ENCODE measurements around the gene CREB5. TPM values are rescaled to one million over a fixed set of nuclear protein-coding genes. Genes with fewer than 3 reads are reported as not detected.

Gene CREB5
- total and polyA plus RNA-seq, 8 donors, result 2.5 to 11.5 (median 3.6) TPM

DNA sequence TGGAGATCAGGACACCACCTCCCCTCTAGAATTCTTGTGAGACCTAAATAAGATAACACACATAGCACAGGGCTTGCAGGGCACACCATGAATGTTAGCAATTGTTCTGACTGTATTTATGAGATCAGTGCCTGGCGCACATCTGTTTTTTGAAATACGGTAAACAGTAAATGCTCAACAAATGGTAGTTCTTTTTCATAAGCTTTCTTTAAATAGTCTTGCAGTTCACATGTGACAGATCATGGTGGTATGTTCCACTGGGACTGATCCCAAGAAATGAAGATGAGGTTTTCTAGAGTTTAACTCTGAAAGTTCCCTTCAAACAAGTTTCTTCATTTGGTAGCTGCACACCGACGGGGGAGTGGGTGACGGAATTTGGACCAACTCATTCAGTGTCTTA is 34.8 kb downstream of the CREB5 start:
- ATAC-seq (no peak), FAIRE-seq (no peak), DNase-seq (no peak)
- H3K4me1 ChIP-seq, result no peaks in the 10 kb centered on the region
- intact Hi-C loops (cut with DNase I), result no loop called here
- H3K27me3 ChIP-seq, result no peaks in the 10 kb centered on the region
- H3K36me3 ChIP-seq, result no peaks in the 10 kb centered on the region
- TF ChIP-seq, protein P1, sequence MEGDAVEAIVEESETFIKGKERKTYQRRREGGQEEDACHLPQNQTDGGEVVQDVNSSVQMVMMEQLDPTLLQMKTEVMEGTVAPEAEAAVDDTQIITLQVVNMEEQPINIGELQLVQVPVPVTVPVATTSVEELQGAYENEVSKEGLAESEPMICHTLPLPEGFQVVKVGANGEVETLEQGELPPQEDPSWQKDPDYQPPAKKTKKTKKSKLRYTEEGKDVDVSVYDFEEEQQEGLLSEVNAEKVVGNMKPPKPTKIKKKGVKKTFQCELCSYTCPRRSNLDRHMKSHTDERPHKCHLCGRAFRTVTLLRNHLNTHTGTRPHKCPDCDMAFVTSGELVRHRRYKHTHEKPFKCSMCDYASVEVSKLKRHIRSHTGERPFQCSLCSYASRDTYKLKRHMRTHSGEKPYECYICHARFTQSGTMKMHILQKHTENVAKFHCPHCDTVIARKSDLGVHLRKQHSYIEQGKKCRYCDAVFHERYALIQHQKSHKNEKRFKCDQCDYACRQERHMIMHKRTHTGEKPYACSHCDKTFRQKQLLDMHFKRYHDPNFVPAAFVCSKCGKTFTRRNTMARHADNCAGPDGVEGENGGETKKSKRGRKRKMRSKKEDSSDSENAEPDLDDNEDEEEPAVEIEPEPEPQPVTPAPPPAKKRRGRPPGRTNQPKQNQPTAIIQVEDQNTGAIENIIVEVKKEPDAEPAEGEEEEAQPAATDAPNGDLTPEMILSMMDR (IDR thresholded peaks at IDR 0.05), result no peak
- 94 to 96% methylated on average over 5 of the region's 5 CpGs for WGBS, 2 donors
- H3K4me3 ChIP-seq, result no peak overlapping the region
- no peak overlapping the region for H3K27ac ChIP-seq
- no peaks in the 10 kb centered on the region for H3K9me3 ChIP-seq

DNA sequence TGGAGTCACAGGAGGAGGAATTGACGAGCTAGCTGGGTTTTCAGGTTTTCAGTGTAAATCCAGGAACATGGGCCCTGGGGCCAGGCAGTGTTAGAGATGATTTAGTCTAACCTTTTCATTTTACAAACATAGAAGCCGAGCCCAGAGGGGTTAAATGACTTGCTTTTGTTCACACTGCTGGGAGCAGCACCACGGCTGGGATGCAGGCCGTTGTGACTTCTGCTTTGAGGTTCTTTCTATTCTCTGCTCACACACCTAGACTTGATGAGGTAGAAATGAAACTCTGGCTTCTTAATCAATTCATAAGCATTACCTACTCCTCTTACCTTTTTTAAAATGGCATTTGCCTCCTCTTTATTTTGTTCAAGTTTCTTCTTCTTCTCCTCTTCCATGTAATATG is 36.4 kb downstream of the CREB5 start:
- Histone ChIP-seq H3K36me3 (no peaks in the 10 kb centered on the region), H3K4me1 (no peaks in the 10 kb centered on the region), H3K27me3 (no peaks in the 10 kb centered on the region), H3K4me3 (no peak overlapping the region), H3K9me3 (no peaks in the 10 kb centered on the region), H3K27ac (no peak overlapping the region)
- ATAC-seq (no peak), FAIRE-seq (no peak), DNase-seq (no peak)
- intact Hi-C loops (cut with DNase I), result no loop called here
- TF ChIP-seq, protein P1 (IDR thresholded peaks at IDR 0.05), result no peak
- WGBS, 2 donors, result 67 to 74% methylated on average over 4 of the region's 4 CpGs

DNA sequence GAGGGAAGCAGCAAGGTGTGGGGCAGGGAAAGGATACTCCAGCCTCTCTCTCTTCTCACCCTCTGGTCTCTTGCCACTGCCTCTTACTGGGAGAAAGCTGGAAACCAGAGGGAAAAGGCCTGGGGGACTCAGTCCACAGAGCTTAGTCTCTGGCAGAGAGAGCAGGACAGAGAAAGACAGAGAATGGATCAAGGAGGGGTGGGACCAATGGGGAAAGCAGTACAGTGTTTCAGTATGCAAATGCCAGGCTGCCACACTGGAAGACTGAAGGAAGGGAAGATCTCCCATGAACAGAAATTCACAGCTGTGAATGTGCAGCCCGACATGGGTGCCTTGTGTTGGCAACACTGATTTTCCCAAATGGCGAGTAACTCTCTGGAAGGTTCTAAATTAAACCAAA is 40.4 kb downstream of the CREB5 start:
- no peaks in the 10 kb centered on the region for H3K36me3 ChIP-seq
- H3K4me3 ChIP-seq, result no peak overlapping the region
- ATAC-seq (no peak), DNase-seq (no peak), FAIRE-seq (no peak)
- TF ChIP-seq, protein P1 (IDR thresholded peaks at IDR 0.05), result no peak
- intact Hi-C loops (cut with DNase I), result no loop called here
- H3K9me3 ChIP-seq, result no peaks in the 10 kb centered on the region
- no peak overlapping the region for H3K27ac ChIP-seq
- WGBS, 2 donors, result 66 to 69% methylated on average over 2 of the region's 2 CpGs
- no peaks in the 10 kb centered on the region for H3K4me1 ChIP-seq
- H3K27me3 ChIP-seq, result no peaks in the 10 kb centered on the region

DNA sequence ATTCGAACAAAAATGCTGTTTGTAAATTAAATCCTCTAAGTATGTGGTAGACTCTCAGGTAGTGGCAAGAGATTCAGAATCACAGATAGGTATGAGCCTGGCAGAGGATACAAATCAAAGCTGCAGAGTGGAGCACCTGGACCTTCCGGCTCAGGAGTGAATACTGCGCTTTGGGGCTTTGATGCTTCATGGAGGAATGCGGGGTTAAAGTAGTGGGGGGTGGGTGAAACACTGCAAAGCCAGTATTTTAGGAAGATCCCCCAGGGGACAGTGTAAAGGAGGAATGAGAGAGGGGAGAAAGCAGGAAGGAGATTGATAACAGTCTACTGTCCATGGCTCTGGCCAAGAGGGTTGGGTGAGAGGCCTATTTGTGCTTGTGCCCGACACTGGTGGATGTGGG is 43.2 kb downstream of the CREB5 start:
- H3K27me3 ChIP-seq, result no peaks in the 10 kb centered on the region
- ATAC-seq (no peak), FAIRE-seq (no peak), DNase-seq (no peak)
- H3K9me3 ChIP-seq, result no peaks in the 10 kb centered on the region
- no peak overlapping the region for H3K4me3 ChIP-seq
- intact Hi-C loops (cut with DNase I), result no loop called here
- H3K27ac ChIP-seq, result no peak overlapping the region
- no peaks in the 10 kb centered on the region for H3K4me1 ChIP-seq
- no peaks in the 10 kb centered on the region for H3K36me3 ChIP-seq
- 80 to 86% methylated on average over 5 of the region's 5 CpGs for WGBS, 2 donors
- TF ChIP-seq, protein P1 (IDR thresholded peaks at IDR 0.05), result no peak

DNA sequence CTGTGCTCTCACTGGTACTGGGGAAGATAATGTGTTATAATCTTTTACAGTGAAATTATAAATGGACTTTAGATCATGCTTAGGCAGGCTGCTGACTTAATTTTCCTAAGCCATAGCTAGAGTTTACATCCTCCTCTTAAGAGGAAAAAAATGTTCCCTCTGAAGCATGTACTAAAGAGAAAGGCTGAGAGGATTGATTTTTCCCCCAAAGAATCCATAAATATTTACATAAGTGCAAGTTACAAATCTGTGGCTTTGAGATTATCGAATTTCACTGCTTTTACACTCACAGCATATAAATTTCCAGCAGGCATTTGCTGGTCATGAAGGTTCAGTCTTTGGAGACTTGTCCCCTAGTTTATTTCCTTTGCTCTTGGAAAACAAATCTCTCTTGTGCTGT is 43.7 kb downstream of the CREB5 start:
- Histone ChIP-seq H3K27me3 (no peaks in the 10 kb centered on the region), H3K27ac (no peak overlapping the region), H3K36me3 (no peaks in the 10 kb centered on the region), H3K9me3 (no peaks in the 10 kb centered on the region), H3K4me3 (no peak overlapping the region), H3K4me1 (no peaks in the 10 kb centered on the region)
- ATAC-seq (no peak), FAIRE-seq (no peak), DNase-seq (no peak)
- WGBS, 2 donors, result 16 to 21% methylated on average over 1 of the region's 1 CpG
- intact Hi-C loops (cut with DNase I), result no loop called here
- TF ChIP-seq, protein P1 (IDR thresholded peaks at IDR 0.05), result no peak

Data from pancreas (tissue), 10 donors.